A549 (cell line): ENCODE results near the gene EED. TPM values are rescaled to one million over a fixed set of nuclear protein-coding genes. Genes with fewer than 3 reads are reported as not detected.

Experiments
- ATAC-seq, 2 experiments: fragments of 200-7000 bp in 1 of 2; fragments of >200 bp in 1 of 2; cut with Nextera tagmentation in 1 of 2; cut with Tn5 transposase in 1 of 2; 3 replicates each; pipeline versions ENCODE4 v1.8.0 to v1.9.1; 2018 to 2020; ENCODE audit warnings: mild to moderate bottlenecking in 1 of 2, moderate library complexity in 1 of 2
- CTCF ChIA-PET: fragments of 300-600 bp; sonication (Branson Sonifier 250); formaldehyde crosslinking; extraction: SDS; loops from one replicate; lab custom pipeline; 2021; ENCODE audit warnings: antibody characterized with exemption, inconsistent platforms; lab: Yijun Ruan, JAX
- POLR2A ChIA-PET: fragments of 350-600 bp; formaldehyde crosslinking; extraction: SDS; loops from one replicate; lab custom pipeline; 2021; ENCODE audit warnings: antibody characterized with exemption, inconsistent platforms; lab: Yijun Ruan, JAX
- DNase-seq, 2 experiments: peaks; one replicate each; pipeline versions ENCODE4 v3.0.0 to v3.0.0-alpha.2; 2011 to 2016; ENCODE audit warnings: low read depth in 1 of 2, low spot score in 1 of 2
- FAIRE-seq: peaks from 2 replicates; lab custom pipeline; 2011; peaks lifted over from hg19 to GRCh38; lab: Jason Lieb, UNC
- H3K27ac ChIP-seq, 2 experiments: fragments of >200 bp; sonication (Bioruptor Twin); formaldehyde crosslinking; 3 replicates each; pipeline ENCODE4 v1.5.1; 2016 to 2017
- H3K4me1 ChIP-seq: fragments of >200 bp; sonication (Bioruptor Twin); formaldehyde crosslinking; 3 replicates; pipeline ENCODE4 v1.6.1; 2016
- H3K4me2 ChIP-seq: fragments of >200 bp; sonication (Bioruptor Twin); formaldehyde crosslinking; 3 replicates; pipeline ENCODE4 v1.6.1; 2016
- H3K4me3 ChIP-seq: fragments of >200 bp; sonication (Bioruptor Twin); formaldehyde crosslinking; 3 replicates; pipeline ENCODE4 v1.5.1; 2016
- H3K9me3 ChIP-seq: fragments of >200 bp; sonication (Bioruptor Twin); formaldehyde crosslinking; 3 replicates; pipeline ENCODE4 v1.6.1; 2016
- CTCF ChIP-seq: fragments of >200 bp; sonication (Bioruptor Twin); formaldehyde crosslinking; IDR thresholded peaks from 3 replicates; pipeline ENCODE4 v1.5.1; 2016
- EP300 ChIP-seq, 2 experiments: fragments of >200 bp; sonication (Bioruptor Twin); formaldehyde crosslinking; IDR thresholded peaks; 2 replicates in 1 of 2; 3 replicates in 1 of 2; pipeline ENCODE4 v1.6.1; 2016 to 2017
- FOSL2 ChIP-seq, 2 experiments: fragments of 450-650 bp in 1 of 2; fragments of >200 bp in 1 of 2; sonication (Bioruptor Twin) in 1 of 2; formaldehyde crosslinking; IDR thresholded peaks; 2 replicates each; pipeline versions ENCODE4 v1.5.0 to v1.6.1; 2016 to 2020; ENCODE audit warnings: mild to moderate bottlenecking in 1 of 2, moderate library complexity in 1 of 2
- FOXS1 ChIP-seq: fragments of 250-450 bp; sonication (Bioruptor Pico); IDR thresholded peaks from 2 replicates; pipeline ENCODE4 v1.5.0; 2020; ENCODE audit warnings: mild to moderate bottlenecking, moderate library complexity
- GATA3 ChIP-seq: IDR thresholded peaks from 2 replicates; pipeline ENCODE4 v1.6.1; 2012; ENCODE audit warnings: borderline replicate concordance
- HDAC2 ChIP-seq: fragments of 200-600 bp; sonication (generic); IDR thresholded peaks from 2 replicates; pipeline ENCODE4 v1.6.1; 2016
- HOXB13 ChIP-seq: fragments of 250-450 bp; sonication (Bioruptor Pico); IDR thresholded peaks from 2 replicates; pipeline ENCODE4 v1.5.0; 2020; ENCODE audit warnings: low read depth, mild to moderate bottlenecking, moderate library complexity
- MAFK ChIP-seq: fragments of 450-650 bp; IDR thresholded peaks from 2 replicates; pipeline ENCODE4 v1.6.1; 2014; ENCODE audit not compliant: partially characterized antibody
- MAZ ChIP-seq: fragments of 150-350 bp; IDR thresholded peaks from 2 replicates; pipeline ENCODE4 v1.6.1; 2014; ENCODE audit warnings: antibody characterized with exemption, low read depth, low read length, borderline replicate concordance
- MYC ChIP-seq: IDR thresholded peaks from 2 replicates; pipeline ENCODE4 v1.6.1; 2012; ENCODE audit warnings: mild to moderate bottlenecking, inconsistent platforms, low read length, improper control_type of control experiment, borderline replicate concordance
- NR3C1 ChIP-seq: fragments of >200 bp; sonication (Bioruptor Twin); formaldehyde crosslinking; IDR thresholded peaks from 3 replicates; pipeline ENCODE4 v1.6.1; 2017
- PHF8 ChIP-seq: fragments of 200-600 bp; sonication (generic); IDR thresholded peaks from 2 replicates; pipeline ENCODE4 v1.6.1; 2016; ENCODE audit warnings: low read depth, mild to moderate bottlenecking, antibody characterized with exemption, moderate library complexity, borderline replicate concordance
- RAD21 ChIP-seq, 2 experiments: fragments of >200 bp in 1 of 2; sonication (Bioruptor Twin) in 1 of 2; formaldehyde crosslinking in 1 of 2; IDR thresholded peaks in 1 of 2; conservative IDR thresholded peaks in 1 of 2; 2 replicates in 1 of 2; 3 replicates in 1 of 2; pipeline ENCODE4 v1.6.1; 2012 to 2018; ENCODE audit warnings: inconsistent platforms in 1 of 2
- RARB ChIP-seq: fragments of 250-450 bp; sonication (Bioruptor Pico); IDR thresholded peaks from 2 replicates; pipeline ENCODE4 v1.8.0; 2021; ENCODE audit warnings: mild to moderate bottlenecking, moderate library complexity
- RNF2 ChIP-seq: fragments of 200-600 bp; sonication (generic); IDR thresholded peaks from 2 replicates; pipeline ENCODE4 v1.6.1; 2016; ENCODE audit warnings: low read depth, mild to moderate bottlenecking, antibody characterized with exemption, moderate library complexity, borderline replicate concordance
- SMC3 ChIP-seq: fragments of >200 bp; sonication (Bioruptor Twin); formaldehyde crosslinking; IDR thresholded peaks from 3 replicates; pipeline ENCODE4 v1.6.1; 2018; ENCODE audit warnings: inconsistent platforms
- ZNF302 ChIP-seq: fragments of 250-450 bp; sonication (Bioruptor Pico); IDR thresholded peaks from 2 replicates; pipeline ENCODE4 v1.9.0; 2021; ENCODE audit warnings: inconsistent platforms, mild to moderate bottlenecking, moderate library complexity
- WGBS: methylation state at CpG from one replicate; pipeline ENCODE4 v1.1.6; 2017; ENCODE audit errors: missing lambda C conversion rate; 5-methylcytosine and 5-hydroxymethylcytosine counted together
- polyA plus RNA-seq, 4 experiments: library from polyadenylated mRNA; depleted of rRNA in 3 of 4; stranded (reverse); fragments of >200 nt; fragmentation: RNase III in 1 of 4; extraction: RNeasy Plus Mini Kit Qiagen cat#74134 plus additional on column Dnase treatment in 1 of 4; gene quantifications; 2 replicates in 3 of 4; 3 replicates in 1 of 4; pipeline ENCODE4 v1.2.3, GENCODE V29; 2011 to 2017
- TF ChIP-seq, protein P1 (sequence below): IDR thresholded peaks from 2 replicates; pipeline ENCODE4 v1.6.1; 2012
- TF ChIP-seq, protein P2 (sequence below): fragments of 250-450 bp; sonication (Bioruptor Pico); IDR thresholded peaks from 2 replicates; pipeline ENCODE4 v1.5.0; 2021; ENCODE audit warnings: mild to moderate bottlenecking, moderate library complexity, borderline replicate concordance

EED gene
- polyA plus RNA-seq, 2 of the 4 experiments (the other 2 are of a cell fraction), result 33.0 to 43.6 TPM

DNA sequence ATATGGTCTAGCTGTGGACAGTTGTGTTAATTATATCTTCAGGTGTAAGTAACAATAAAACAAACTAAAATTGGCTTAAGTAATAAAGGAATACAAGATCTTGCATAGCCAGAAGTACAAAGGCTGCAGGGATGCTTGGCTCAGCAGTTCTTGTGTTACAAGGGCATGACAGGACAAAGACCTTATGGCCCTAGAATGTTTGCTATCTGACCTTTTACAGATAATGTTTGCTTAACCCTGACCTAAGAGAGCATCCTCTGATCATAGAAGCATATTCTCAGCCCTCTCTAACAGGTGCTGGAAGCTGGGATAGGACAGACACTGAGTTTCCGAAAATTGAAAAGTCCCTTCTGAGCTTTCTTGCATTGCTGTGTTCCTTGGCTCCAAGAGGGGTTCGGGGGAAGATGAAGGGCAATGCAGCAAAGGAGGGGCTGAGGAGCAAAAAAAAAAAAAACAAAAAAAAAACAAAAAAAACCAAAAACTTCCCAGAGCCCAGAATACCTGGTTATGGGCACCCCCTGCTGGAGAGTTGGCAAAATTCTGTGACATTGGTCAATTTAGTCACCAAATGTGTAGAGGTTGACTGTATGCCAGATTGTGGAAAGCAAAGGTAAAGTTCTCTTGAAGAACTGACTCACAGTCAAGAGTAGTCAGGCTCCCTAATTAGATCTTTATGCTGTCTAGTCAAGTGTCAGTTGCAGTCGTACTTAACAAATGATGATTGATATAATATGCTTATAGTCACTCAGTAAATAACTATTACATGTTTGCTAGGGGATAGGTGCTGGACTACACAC lies 47.1 kb downstream of the EED start:
- Histone ChIP-seq H3K9me3 (no peaks in the 10 kb centered on the region), H3K4me1 (no peaks in the 10 kb centered on the region), H3K4me2 (no peak overlapping the region), H3K27ac (no peak overlapping the region), H3K4me3 (no peak overlapping the region)
- POLR2A ChIA-PET, result no interaction called here
- CTCF ChIA-PET, result interaction anchor here (0.6 to 3.9 kb wide), 21 partner anchors 8 to 664 kb away, joined by 3 to 27 read pairs (median 4); partner anchors contain the start of genes CCDC83 and TMEM126B
- peak; percentile 49 for DNase-seq
- FAIRE-seq, result no peak
- ATAC-seq, result peak; percentile 71 to 74
- TF ChIP-seq CTCF, result peak; percentile 90
- peak; percentile 82 to 86 for TF ChIP-seq RAD21 (conservative IDR thresholded peaks at IDR 0.05 in 1 of 2, IDR thresholded peaks at IDR 0.05 in 1 of 2)
- TF ChIP-seq SMC3, result peak; percentile 77
- no peak for TF ChIP-seq ZNF302
- TF ChIP-seq MAFK, result peak; percentile 66
- WGBS, result 34% methylated on average over 3 of the region's 3 CpGs

DNA sequence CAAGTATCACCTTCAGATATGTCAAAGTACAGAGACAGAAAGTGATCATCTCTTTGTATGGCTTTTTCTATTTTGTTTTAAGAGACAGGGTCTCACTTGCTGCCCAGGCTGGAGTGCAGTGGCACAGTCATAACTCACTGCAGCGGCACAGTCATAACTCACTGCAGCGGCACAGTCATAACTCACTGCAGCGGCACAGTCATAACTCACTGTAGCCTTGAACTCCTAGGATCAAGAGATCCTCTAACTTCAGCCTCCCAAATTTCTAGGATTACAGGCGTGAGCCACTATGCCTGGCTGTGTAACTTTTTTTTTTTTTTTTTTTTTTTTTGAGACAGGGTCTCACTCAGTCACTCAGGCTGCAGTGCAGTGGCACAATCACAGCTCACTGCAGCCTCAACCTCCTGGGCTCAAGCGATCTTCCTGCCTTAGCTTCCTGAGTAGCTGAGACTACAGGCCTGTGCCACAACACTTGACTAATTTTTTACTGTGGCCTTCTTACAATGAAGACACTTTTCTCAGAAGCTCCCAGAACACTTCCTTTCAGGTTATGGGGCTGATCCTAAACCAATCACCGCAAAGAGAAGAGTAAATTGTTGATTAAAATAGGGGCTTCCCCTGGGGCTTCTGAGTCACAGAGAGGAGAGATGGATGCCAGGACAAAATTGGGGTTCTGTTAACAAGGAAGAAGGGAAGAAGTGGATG lies 48.5 kb downstream of the EED start:
- H3K4me3 ChIP-seq, result no peak overlapping the region
- no peak overlapping the region for H3K4me2 ChIP-seq
- no peak for ATAC-seq
- no peak overlapping the region for H3K27ac ChIP-seq
- no peak for DNase-seq
- POLR2A ChIA-PET, result no interaction called here
- CTCF ChIA-PET, result interaction anchor here (0.5 to 3.9 kb wide), 6 partner anchors 8 to 438 kb away, joined by 3 to 27 read pairs (median 6); partner anchors contain the start of gene CCDC83
- TF ChIP-seq PHF8, result no peak
- TF ChIP-seq, protein P1, sequence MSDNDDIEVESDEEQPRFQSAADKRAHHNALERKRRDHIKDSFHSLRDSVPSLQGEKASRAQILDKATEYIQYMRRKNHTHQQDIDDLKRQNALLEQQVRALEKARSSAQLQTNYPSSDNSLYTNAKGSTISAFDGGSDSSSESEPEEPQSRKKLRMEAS, result no peak
- TF ChIP-seq CTCF, result no peak
- no peak for TF ChIP-seq FOXS1 (CRISPR knock-in tag)
- TF ChIP-seq, all 56 proteins: peak for 0
- Histone ChIP-seq H3K9me3 (no peaks in the 10 kb centered on the region), H3K4me1 (no peaks in the 10 kb centered on the region)
- 89% methylated on average over 6 of the region's 6 CpGs for WGBS
- FAIRE-seq, result no peak

DNA sequence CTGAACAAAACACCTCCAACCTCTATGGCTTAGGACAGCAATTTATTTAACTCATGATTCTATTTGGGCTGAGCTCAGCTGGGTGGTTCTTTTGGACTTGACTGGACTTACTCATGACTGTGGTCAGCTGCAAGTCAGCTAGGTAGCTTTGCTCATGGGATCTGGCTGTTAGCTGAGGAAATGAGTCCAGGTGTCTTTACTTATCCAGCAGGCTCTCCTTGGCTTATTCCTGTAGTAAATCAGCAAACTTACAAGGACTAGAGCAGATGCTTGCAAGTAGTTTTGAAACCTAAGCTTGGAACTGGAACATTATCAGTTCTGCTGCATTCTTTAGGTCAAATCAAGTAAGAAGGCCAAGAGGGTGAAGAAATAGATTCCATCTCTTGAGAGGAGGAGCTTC lies 49.5 kb downstream of the EED start:
- H3K27ac ChIP-seq, result no peak overlapping the region
- H3K4me3 ChIP-seq, result no peak overlapping the region
- H3K4me1 ChIP-seq, result no peaks in the 10 kb centered on the region
- no peak overlapping the region for H3K4me2 ChIP-seq
- TF ChIP-seq GATA3 (no peak), HOXB13 (CRISPR knock-in tag) (no peak), RARB (CRISPR knock-in tag) (no peak), MAZ (no peak), NR3C1 (no peak), RNF2 (no peak), EP300 (IDR thresholded peaks at IDR 0.05) (no peak), MYC (no peak), HDAC2 (no peak), FOSL2 (IDR thresholded peaks at IDR 0.05) (no peak), FOSL2 (CRISPR knock-in tag; IDR thresholded peaks at IDR 0.05) (no peak)
- TF ChIP-seq, protein P2, sequence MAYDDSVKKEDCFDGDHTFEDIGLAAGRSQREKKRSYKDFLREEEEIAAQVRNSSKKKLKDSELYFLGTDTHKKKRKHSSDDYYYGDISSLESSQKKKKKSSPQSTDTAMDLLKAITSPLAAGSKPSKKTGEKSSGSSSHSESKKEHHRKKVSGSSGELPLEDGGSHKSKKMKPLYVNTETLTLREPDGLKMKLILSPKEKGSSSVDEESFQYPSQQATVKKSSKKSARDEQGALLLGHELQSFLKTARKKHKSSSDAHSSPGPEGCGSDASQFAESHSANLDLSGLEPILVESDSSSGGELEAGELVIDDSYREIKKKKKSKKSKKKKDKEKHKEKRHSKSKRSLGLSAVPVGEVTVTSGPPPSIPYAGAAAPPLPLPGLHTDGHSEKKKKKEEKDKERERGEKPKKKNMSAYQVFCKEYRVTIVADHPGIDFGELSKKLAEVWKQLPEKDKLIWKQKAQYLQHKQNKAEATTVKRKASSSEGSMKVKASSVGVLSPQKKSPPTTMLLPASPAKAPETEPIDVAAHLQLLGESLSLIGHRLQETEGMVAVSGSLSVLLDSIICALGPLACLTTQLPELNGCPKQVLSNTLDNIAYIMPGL (CRISPR knock-in tag), result no peak
- H3K9me3 ChIP-seq, result no peaks in the 10 kb centered on the region
- DNase-seq (no peak), FAIRE-seq (no peak), ATAC-seq (no peak)
- ChIA-PET POLR2A (no interaction called here), CTCF (interaction anchor here (0.9 to 3.9 kb wide), 4 partner anchors 9 to 439 kb away, joined by 3 to 27 read pairs (median 5); partner anchors contain the start of gene CCDC83)
